Activated CD4-positive, alpha-beta T cell treated with anti-CD3 and anti-CD28 coated beads, Interleukin-10, Interleukin-2, amounts not matched to agents 100 ng/mL and 50 ng/mL, durations not matched to agents 16 hours and 8 hours (primary cell): ENCODE data around the gene RPL10.
"Not testable (repeated sequence)": the region's sequence is repeated elsewhere in the genome, so short reads cannot be mapped to it uniquely, and the experiment has no call there.

ENCODE experiments used
- DNase-seq: peaks from one replicate; pipeline ENCODE4 v3.0.0-alpha.2; 2020

Gene RPL10

GRCh38 chrX:154378799-154379568 is 19.2 kb upstream of the RPL10 start, which contains the start of gene EMD:
Gene EMD (plus strand): TSS chrX:154379295. CDS start chrX:154379485, 190 bp downstream.
- DNase-seq: peak; percentile 97

GRCh38 chrX:154379569-154379951 is 18.6 kb upstream of the RPL10 start:
- no peak for DNase-seq

DNA sequence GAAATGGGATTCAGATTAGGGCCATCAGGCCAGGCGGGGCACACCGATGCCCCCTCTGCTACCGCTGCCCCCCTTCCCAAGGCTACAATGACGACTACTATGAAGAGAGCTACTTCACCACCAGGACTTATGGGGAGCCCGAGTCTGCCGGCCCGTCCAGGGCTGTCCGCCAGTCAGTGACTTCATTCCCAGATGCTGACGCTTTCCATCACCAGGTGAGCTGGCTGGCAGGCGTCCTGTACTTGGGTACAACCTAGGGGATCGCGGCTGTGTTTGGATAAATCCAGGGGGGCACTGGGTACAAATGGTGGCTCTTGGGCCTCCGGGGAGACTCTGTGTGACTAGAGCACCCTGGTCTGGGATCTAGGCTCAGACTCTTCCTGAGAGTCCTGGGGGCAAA is 18.0 kb upstream of the RPL10 start:
- no peak for DNase-seq

- DNase-seq: no peak
These were observed 17.4 kb upstream of the RPL10 start for GRCh38 chrX:154380787-154381186.

DNA sequence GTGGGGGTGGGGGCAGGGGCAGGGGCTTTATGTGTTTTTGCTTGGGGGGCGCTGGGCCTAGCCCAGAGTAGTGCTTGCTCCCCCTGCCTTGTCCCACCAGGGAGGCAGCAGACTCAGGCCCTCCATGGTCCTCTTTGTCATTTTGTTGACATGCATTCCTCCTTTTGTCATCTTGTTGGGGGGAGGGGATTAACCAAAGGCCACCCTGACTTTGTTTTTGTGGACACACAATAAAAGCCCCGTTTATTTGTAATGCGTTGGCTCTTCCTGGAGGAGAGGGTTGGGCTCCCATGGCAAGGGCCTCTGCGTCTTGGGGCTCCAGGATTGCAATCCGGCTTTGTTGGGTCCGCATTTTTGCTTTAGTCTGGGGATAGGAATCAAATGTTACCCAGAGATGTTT is 16.9 kb upstream of the RPL10 start:
- DNase-seq: no peak

- DNase-seq: no peak
These were observed 15.6 kb upstream of the RPL10 start for GRCh38 chrX:154382483-154383069.

DNA sequence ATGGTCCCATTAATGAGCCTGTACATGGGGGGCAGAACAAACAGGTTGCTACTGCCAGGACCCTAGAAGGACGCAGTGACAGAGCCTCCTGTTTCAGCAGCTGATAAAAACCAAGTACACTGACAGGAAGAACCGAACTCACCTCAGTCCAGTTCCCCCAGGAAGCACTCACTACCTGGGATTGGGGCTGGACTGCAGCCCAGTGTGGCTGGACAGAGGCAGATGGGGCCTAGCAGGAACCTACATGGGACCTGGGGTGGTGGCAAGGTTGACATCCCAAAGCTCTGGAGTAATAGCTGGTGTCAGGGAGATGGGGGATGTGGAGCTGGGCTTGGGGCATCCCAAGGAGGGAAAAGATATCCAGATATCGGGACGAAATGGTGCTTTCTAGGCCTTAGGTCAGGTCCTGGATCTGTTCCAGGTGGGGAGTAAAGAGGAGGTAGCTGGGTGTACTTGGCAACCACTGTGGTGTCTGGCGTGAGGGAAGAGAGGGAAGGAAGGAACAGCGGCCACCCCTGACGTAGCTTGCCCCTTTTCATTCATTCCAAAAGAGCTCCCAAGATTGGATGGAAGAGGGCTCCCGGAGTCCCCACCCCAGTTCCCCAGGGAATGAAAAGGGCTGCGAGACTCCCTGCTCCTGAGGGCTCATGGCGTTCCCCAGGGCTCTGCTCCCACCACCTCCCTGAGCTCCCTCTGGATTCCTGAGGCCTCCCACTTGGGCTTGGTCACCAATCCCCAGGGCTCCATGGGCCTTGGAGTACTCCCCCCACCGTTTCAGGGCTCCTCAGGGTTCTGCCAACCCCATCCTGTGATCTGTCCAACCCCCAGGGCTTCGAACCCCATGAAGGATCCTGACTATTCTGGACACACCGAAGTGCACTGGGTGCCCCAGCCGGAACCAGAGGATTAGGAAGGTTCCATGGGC is 14.6 kb upstream of the RPL10 start:
- no peak for DNase-seq

DNA sequence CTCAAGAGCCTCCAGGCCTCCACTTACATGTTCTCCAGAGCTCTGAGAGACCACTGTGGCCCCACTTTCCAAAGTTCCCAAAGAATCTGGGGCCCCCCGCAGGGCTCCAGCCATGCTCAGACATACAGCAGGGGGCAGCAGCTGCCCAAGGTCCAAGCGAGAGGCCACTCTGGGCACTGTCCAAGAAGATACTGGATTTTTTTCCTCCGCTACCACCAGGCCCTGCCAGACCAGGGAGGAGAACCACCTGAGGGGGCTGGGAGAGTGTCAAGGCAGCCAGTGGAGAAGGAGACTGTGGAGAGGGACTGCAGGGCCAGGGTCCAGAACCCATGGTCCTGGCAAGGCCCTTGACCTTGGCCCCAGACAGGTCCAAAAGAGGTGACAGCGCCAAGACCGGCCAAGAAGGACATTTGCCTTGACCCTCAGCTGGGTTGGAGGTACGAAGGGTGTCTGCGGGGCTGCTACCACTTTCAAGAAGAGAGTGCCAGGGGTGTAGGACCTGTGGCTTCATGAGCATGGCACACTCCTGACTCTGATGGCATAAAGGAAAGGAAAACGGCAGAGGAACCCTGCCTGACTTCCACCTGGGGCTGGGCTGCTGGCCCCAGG is 13.8 kb upstream of the RPL10 start:
- no peak for DNase-seq

DNA sequence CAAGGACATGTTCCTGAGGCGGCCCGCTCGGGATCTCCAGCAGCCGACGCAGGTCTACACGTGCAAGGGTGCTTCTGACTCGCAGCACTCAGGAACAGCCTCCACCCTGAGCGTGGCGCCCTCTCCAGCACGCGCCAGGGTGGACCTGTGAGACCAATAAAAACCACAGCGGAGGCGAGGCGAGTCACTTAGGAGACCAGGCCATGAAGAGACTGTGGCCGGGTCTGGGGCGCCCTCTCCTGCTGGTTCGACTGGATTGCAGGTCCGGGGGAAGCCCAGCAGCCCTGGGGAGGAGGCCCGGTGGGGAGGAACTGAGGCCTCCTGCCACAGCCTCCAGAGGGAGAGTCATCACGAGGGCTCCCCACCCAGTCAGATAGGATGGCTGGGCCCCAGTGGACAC is 10.1 kb upstream of the RPL10 start:
- DNase-seq: not testable (repeated sequence)

DNA sequence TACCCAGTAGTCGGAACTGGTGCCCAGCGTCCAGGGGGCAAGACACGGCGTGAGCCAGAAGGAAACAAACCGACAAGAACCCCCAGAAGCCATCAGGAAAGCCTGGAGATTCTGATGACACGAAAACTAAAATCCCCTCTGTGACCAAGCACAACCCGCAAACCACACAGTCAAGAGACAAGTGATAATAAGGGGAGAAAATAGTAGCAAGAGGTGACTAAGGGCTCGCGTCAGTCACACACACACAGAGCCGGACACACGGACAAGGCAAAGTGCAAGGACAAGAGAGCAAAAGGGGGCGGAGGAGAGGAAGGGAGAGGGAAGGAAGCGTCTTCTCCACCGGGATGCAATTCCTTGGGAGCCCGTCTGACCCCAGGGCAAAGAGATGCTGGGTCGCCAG is 9.5 kb upstream of the RPL10 start:
- not testable (repeated sequence) for DNase-seq

DNA sequence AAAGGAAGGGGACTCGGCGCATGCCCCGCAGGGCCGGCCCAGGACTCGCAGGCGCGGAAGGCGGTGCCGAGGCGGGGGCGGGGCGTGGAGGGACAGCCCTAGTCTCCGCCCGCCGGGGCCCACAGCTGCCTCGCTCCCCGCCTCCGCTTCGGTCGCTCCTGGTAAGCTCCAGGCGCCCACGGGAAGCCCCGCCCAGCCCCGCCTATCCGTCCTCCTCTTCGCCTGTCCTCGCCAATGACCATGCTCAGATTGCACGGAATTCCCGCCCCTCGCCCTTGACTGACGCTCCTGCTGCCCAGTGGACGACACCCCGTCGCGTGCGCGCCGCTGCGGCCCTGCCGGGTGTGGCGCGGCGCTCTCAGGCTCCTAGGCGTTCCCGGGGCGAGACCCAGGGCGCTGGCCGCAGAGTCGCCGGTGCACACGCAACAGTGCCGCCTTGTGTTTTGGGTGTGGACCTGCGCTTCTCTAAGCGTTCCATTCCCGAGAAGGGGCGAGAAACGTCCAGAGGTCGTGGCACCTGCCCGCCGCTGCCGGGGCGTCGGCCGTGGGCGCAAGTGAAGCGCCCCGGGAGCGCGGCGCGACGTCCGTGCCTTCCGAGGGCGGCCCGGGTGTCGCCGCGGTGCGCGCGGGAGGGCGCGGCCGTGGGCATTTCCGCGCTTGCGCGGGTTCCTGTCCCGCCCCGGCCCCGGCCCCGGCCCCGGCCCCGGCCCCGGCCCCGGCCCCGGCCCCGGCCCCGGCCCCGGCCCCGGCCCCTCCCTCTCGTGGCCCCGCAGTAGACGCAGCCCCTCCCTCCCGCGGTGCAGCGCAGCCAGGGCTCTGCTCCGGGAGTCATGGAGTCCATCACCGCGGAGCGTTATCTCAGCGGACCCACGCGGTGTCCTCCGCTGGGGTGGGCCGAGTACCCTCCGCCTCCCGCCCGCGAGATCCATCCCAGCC is 8.1 kb upstream of the RPL10 start:
- not testable (repeated sequence) for DNase-seq

GRCh38 chrX:154396363-154396762 is 1.8 kb upstream of the RPL10 start:
- DNase-seq: not testable (repeated sequence)

GRCh38 chrX:154396973-154397887 is 947 bp upstream of the RPL10 start:
- peak; percentile 81 for DNase-seq

DNA sequence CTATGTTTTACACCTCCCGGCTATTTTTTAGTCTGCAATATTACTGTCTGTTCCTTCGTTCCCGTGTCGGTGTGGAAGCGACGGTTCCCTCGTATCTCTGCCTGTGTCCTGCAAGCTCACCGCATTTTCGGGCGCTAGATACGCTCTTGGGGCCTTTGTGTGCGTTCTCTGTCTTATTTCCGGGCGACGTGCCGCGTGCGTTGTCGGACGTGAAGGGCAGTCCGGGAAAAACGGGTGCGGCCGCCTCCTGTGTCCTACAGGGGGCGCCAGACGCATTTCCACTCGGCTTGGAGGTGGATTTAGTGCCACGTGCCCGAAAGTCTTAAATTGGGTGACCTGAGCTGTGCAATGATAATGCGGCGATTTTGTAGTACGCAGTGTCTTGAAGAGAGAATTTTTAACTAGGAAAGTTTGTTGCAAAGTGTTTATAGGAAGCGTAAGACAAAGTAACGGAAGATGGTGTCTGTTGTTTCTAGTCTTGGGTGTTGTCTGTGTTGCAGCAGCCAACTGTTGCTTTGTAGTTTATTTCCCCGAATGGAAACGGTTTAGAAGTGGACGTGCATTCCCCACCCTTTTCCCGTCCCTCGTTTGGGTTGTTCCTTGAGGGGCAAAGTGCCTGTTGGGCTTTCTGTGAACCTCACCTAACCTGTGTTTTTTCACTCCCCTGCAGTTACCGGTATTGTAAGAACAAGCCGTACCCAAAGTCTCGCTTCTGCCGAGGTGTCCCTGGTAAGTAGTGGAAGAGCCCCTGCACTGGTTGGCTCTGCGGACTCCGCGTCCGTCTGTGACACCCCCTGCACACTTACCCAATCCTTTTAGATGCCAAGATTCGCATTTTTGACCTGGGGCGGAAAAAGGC is 720 bp downstream of the RPL10 start:
- peak; percentile 86 for DNase-seq

DNA sequence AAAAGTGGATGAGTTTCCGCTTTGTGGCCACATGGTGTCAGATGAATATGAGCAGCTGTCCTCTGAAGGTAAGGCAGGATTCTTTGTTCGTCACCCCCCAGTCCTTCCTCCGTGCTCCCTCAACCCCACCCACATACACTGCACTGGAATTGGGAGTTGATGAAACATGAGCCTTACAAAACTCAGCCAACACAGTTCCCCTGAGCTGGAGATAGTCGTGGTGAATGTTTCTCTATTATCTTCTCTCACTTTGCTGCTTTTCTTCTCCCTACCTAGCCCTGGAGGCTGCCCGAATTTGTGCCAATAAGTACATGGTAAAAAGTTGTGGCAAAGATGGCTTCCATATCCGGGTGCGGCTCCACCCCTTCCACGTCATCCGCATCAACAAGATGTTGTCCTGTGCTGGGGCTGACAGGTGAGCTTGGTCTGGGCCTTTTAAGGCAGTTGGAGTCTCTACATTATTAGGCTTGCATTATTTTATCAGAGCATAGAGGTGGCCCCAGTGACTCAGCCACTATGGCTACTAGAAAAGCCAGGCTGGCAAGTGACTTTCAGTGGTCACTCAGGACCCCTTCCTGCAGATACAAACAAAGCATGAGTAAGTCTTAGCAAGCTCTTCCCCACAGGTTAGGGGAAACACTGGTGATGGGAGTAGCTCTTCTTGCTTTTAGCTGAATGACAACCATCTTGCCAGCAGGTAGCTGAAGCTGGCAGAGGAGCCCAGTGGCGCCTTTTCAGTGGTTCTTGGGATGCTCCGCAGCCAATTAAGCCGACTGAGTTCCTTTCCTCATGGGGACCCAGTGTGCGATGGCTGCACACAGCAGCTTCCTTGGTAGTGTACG is 1.6 kb downstream of the RPL10 start:
- DNase-seq: peak; percentile 43

GRCh38 chrX:154400369-154400817 is 2.2 kb downstream of the RPL10 start:
- DNase-seq: not testable (repeated sequence)

GRCh38 chrX:154401045-154401799 is 3.0 kb downstream of the RPL10 start:
- DNase-seq: peak; percentile 50
